BLaER1 treated with 17β-estradiol and CSF1 and Interleukin-3, amounts not matched to agents 10 nM and 100 nM (cell line): ENCODE measurements around the gene SPP2.

Source experiments
- H3K27ac ChIP-seq, 11 experiments: shearing (Covaris generic); formaldehyde crosslinking; 2 replicates each; pipeline ENCODE4 v1.8.1; 2022
- H3K27me3 ChIP-seq, 11 experiments: shearing (Covaris generic); formaldehyde crosslinking; 2 replicates each; pipeline ENCODE4 v1.8.1; 2022
- H3K36me3 ChIP-seq, 11 experiments: shearing (Covaris generic); formaldehyde crosslinking; 2 replicates each; pipeline ENCODE4 v1.8.1; 2022
- H3K4me1 ChIP-seq, 10 experiments: shearing (Covaris generic); formaldehyde crosslinking; 2 replicates each; pipeline ENCODE4 v1.8.1; 2022
- H3K4me2 ChIP-seq, 11 experiments: shearing (Covaris generic); formaldehyde crosslinking; 2 replicates each; pipeline ENCODE4 v1.8.1; 2022
- H3K4me3 ChIP-seq, 10 experiments: shearing (Covaris generic); formaldehyde crosslinking; 2 replicates each; pipeline ENCODE4 v1.8.1; 2022
- H3K9ac ChIP-seq, 11 experiments: shearing (Covaris generic); formaldehyde crosslinking; 2 replicates each; pipeline ENCODE4 v1.8.1; 2022
- H3K9me3 ChIP-seq, 11 experiments: shearing (Covaris generic); formaldehyde crosslinking; replicated peaks in 1 of 11; 2 replicates each; pipeline ENCODE4 v1.8.1; 2022
- H4K20me1 ChIP-seq, 11 experiments: shearing (Covaris generic); formaldehyde crosslinking; 2 replicates each; pipeline ENCODE4 v1.8.1; 2022
- Cebpa-rat ChIP-seq, 11 experiments: shearing (Covaris generic); IDR thresholded peaks; 2 replicates each; pipeline ENCODE4 v1.8.1; 2022

Gene SPP2

GRCh38 chr2:234031207-234031606 is 19.3 kb upstream of the SPP2 start:
- Histone ChIP-seq H3K27me3 (no peaks in the 10 kb centered on the region), H3K4me2 (peak overlapping the region in 5 of 11 experiments; percentile 1 to 40 (median 24); a peak in 5 of 22 replicates), H3K4me3 (no peak overlapping the region), H4K20me1 (no peaks in the 10 kb centered on the region), H3K4me1 (peaks cover 11 to 45% (median 30%) of the 10 kb centered on the region in 10 experiments), H3K36me3 (peaks cover 0 to 7% (median 0%) of the 10 kb centered on the region in 11 experiments; a peak in 4 of 22 replicates), H3K9me3 (peaks cover 31 to 59% (median 49%) of the 10 kb centered on the region in 11 experiments), H3K27ac (no peak overlapping the region), H3K9ac (no peak overlapping the region)
- TF ChIP-seq Cebpa-rat (IDR thresholded peaks at IDR 0.05) = no peak

DNA sequence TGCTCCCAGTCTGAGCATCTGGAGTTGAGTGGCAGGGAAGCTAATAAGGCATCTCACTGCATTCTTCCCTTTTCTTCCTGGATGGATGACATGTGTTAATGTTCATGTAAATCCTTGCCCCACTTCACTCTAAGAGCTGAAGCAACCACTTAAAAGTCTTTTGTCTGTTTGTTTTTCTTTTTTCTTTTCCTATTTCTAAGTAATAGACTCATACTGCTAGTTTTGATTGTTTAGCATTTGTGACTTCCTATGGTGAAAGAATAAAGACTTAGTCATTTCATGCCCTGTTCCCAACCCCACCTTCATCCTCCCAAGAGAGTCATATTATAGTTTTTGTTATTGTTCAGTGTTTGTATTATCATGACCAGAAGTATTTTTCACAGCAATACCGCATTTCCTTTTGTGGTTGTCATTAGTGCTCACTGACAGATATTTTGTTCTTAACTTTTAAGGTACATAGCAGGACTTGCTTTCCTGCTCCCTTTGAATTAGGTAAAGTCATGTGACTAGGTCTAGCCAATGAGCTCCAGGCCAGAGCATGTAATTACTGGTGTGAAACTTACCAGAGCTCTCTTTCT is 18.1 kb upstream of the SPP2 start:
- H3K27me3 ChIP-seq = no peaks in the 10 kb centered on the region

DNA sequence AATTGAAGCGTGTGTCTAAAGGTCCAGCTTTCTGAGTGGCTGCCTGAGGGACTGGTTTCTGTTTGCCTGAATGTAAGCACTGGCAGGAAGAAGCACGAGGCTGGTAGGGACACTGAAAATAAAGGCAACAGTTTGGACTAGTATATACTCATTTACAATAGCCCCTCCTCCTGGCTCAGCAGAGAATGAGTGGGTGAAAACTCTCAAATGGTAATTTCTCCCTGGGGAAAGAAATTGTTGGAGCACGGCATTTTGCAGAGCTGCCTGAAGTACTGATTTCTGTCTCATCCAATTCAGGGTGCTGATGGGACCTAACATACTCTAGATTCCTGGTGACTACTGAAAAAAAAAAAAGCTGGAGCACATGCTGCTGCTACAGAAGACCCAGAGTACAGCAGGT is 17.3 kb upstream of the SPP2 start:
- Histone ChIP-seq H3K9me3 (peaks cover 40 to 70% (median 62%) of the 10 kb centered on the region in 11 experiments), H4K20me1 (no peaks in the 10 kb centered on the region), H3K4me1 (peaks cover 0 to 25% (median 11%) of the 10 kb centered on the region in 10 experiments; a peak in 14 of 20 replicates), H3K9ac (no peak overlapping the region), H3K4me2 (peak overlapping the region in 2 of 11 experiments; percentile 10 to 21; a peak in 3 of 22 replicates), H3K27ac (no peak overlapping the region), H3K4me3 (no peak overlapping the region), H3K27me3 (no peaks in the 10 kb centered on the region), H3K36me3 (peaks cover 0 to 11% (median 0%) of the 10 kb centered on the region in 11 experiments; a peak in 4 of 22 replicates)
- no peak for TF ChIP-seq Cebpa-rat (IDR thresholded peaks at IDR 0.05)

More for the DNA sequence above, 18.1 kb upstream of the SPP2 start:
- no peak for TF ChIP-seq Cebpa-rat (IDR thresholded peaks at IDR 0.05)
- peak overlapping the region in 6 of 11 experiments; percentile 8 to 21 (median 12); a peak in 5 of 22 replicates for H3K4me2 ChIP-seq
- peaks cover 0 to 11% (median 0%) of the 10 kb centered on the region in 11 experiments; a peak in 4 of 22 replicates for H3K36me3 ChIP-seq
- peaks cover 40 to 68% (median 60%) of the 10 kb centered on the region in 11 experiments for H3K9me3 ChIP-seq
- no peak overlapping the region for H3K9ac ChIP-seq
- H3K27ac ChIP-seq = no peak overlapping the region
- H3K4me1 ChIP-seq = peaks cover 0 to 33% (median 19%) of the 10 kb centered on the region in 10 experiments; a peak in 17 of 20 replicates
- no peaks in the 10 kb centered on the region for H4K20me1 ChIP-seq
- no peak overlapping the region for H3K4me3 ChIP-seq

DNA sequence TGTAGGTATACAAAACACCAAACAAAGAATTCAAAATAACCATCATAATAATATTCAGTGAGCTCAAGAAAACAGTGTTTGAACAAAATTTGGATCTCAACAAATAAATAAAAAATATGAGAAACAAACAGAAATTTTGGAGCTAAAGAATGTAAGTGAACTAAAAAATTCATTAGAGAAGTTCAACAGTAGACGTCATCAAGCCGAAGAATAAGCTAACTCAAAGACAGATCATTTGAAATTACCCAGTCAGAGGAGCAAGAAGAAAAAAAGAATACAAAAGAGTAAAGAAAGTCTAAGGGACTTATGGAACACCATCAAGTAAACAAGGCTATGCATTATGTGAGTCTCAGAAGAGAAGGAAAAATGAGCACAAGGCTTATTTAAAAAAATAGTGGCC is 16.6 kb upstream of the SPP2 start:
- Histone ChIP-seq H3K9ac (no peak overlapping the region), H3K4me1 (peaks cover 0 to 21% (median 9%) of the 10 kb centered on the region in 10 experiments; a peak in 12 of 20 replicates), H3K4me3 (no peak overlapping the region), H3K9me3 (peaks cover 40 to 71% (median 56%) of the 10 kb centered on the region in 11 experiments), H3K27ac (no peak overlapping the region), H3K27me3 (no peaks in the 10 kb centered on the region), H4K20me1 (no peaks in the 10 kb centered on the region), H3K36me3 (peaks cover 0 to 11% (median 0%) of the 10 kb centered on the region in 11 experiments; a peak in 4 of 22 replicates), H3K4me2 (no peak overlapping the region)
- TF ChIP-seq Cebpa-rat (IDR thresholded peaks at IDR 0.05) = no peak

GRCh38 chr2:234038076-234038802 is 12.3 kb upstream of the SPP2 start:
- Histone ChIP-seq H3K9ac (no peak overlapping the region), H3K27me3 (no peaks in the 10 kb centered on the region), H3K27ac (no peak overlapping the region), H3K9me3 (peaks cover 37 to 47% (median 42%) of the 10 kb centered on the region in 11 experiments), H3K4me2 (no peak overlapping the region), H3K4me1 (no peaks in the 10 kb centered on the region), H3K4me3 (no peak overlapping the region), H3K36me3 (peaks cover 0 to 8% (median 0%) of the 10 kb centered on the region in 11 experiments; a peak in 4 of 22 replicates), H4K20me1 (no peaks in the 10 kb centered on the region)
- no peak for TF ChIP-seq Cebpa-rat (IDR thresholded peaks at IDR 0.05)

GRCh38 chr2:234044157-234044556 is 6.3 kb upstream of the SPP2 start:
- Histone ChIP-seq H3K9ac (no peak overlapping the region), H3K4me1 (no peaks in the 10 kb centered on the region), H4K20me1 (no peaks in the 10 kb centered on the region), H3K27ac (no peak overlapping the region), H3K9me3 (peaks cover 0 to 20% (median 9%) of the 10 kb centered on the region in 11 experiments; a peak in 10 of 22 replicates), H3K36me3 (no peaks in the 10 kb centered on the region), H3K4me2 (no peak overlapping the region), H3K27me3 (no peaks in the 10 kb centered on the region), H3K4me3 (no peak overlapping the region)
- no peak for TF ChIP-seq Cebpa-rat (IDR thresholded peaks at IDR 0.05)

DNA sequence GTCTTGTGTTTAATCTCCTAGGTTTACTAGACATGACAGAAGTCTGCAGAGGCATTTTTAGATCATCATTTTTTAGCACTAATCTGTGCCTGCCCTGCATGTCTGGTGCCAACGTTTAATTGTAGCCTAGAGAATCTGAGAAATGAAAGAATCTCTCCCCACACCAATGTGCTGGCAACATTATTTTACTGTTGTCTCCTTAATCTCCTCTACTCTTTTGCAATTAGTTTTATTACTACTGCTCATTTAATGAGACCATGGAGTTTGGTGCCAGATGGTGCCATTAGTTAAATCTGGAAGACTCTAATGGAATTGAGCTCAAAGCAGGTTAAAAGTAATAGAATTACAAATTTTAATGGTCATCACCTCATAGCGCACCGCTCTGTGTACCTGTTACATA is 4.0 kb upstream of the SPP2 start:
- H4K20me1 ChIP-seq = no peaks in the 10 kb centered on the region
- no peak overlapping the region for H3K4me3 ChIP-seq
- no peak for TF ChIP-seq Cebpa-rat (IDR thresholded peaks at IDR 0.05)

GRCh38 chr2:234047361-234047760 is 3.1 kb upstream of the SPP2 start:
- H3K9me3 ChIP-seq = peaks cover 0 to 20% (median 9%) of the 10 kb centered on the region in 11 experiments; a peak in 9 of 22 replicates
- H3K4me3 ChIP-seq = no peak overlapping the region
- no peaks in the 10 kb centered on the region for H3K27me3 ChIP-seq
- no peak overlapping the region for H3K9ac ChIP-seq
- no peak overlapping the region for H3K4me2 ChIP-seq
- TF ChIP-seq Cebpa-rat (IDR thresholded peaks at IDR 0.05) = no peak
- H3K27ac ChIP-seq = no peak overlapping the region
- H3K36me3 ChIP-seq = no peaks in the 10 kb centered on the region
- no peaks in the 10 kb centered on the region for H4K20me1 ChIP-seq
- H3K4me1 ChIP-seq = no peaks in the 10 kb centered on the region

More for the DNA sequence above, 4.0 kb upstream of the SPP2 start:
- Histone ChIP-seq H3K9ac (no peak overlapping the region), H3K4me1 (no peaks in the 10 kb centered on the region), H3K4me2 (no peak overlapping the region), H3K36me3 (no peaks in the 10 kb centered on the region), H3K9me3 (peaks cover 0 to 20% (median 9%) of the 10 kb centered on the region in 11 experiments; a peak in 9 of 22 replicates), H3K27ac (no peak overlapping the region), H3K27me3 (no peaks in the 10 kb centered on the region)

GRCh38 chr2:234048049-234048448 is 2.5 kb upstream of the SPP2 start:
- H3K9me3 ChIP-seq = peaks cover 0 to 26% (median 12%) of the 10 kb centered on the region in 11 experiments; a peak in 10 of 22 replicates
- no peaks in the 10 kb centered on the region for H4K20me1 ChIP-seq
- H3K4me3 ChIP-seq = no peak overlapping the region
- H3K27me3 ChIP-seq = no peaks in the 10 kb centered on the region
- no peak overlapping the region for H3K27ac ChIP-seq
- H3K9ac ChIP-seq = no peak overlapping the region
- TF ChIP-seq Cebpa-rat (IDR thresholded peaks at IDR 0.05) = no peak
- H3K4me1 ChIP-seq = no peaks in the 10 kb centered on the region
- H3K36me3 ChIP-seq = no peaks in the 10 kb centered on the region
- no peak overlapping the region for H3K4me2 ChIP-seq
